ENCODE measurements around the gene DNAH17. TPM values are rescaled to one million over a fixed set of nuclear protein-coding genes. Genes with fewer than 3 reads are reported as not detected.
A peak's percentile ranks its signal among the peaks of the same experiment; 100 is the strongest.

DNAH17 gene
- total and polyA plus RNA-seq, 2 of the 13 experiments (the other 11 are each of a cell fraction or from before 2014, with no cell fraction given), result 0.86 to 1.6 TPM

DNA sequence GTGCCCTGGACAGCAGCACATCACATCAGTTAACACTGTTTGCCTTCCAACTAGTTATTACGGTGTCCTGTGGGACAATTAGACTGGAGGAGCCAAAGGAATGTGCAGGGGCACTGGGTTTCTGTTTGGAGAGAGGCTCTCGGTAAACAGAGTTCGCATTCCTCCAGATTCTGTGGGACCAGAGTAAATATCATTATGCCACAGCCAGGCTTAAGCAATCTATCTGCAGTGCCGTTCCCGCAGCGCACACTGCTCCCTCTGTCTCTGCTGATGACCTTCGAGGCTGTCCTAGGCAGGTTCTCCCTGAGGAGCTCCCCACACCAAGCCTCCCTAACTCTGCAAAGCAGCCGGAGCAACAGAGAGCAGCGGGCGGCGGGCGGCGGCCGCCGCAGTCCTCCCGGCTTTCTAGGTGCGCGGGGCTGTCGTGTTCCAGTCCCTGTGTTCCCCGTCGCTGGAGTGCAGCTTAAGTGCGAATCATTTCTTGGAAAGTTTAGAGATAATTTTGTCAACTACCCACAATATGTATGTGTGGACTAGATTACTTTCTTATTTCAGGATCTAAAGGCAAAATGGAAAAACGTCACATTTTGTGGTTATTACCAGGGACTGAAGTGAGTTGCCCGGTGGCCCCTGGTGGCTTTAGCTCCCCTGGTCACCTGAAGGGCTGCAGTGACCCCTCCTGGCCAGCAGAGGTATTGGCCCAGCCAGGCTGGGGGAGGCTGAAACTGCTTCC, 155.5 kb downstream of the DNAH17 start (continued):
- TF ChIP-seq AGO1 (IDR thresholded peaks at IDR 0.05; ENCODE audit: low read depth, low read length, poor library complexity, severe bottlenecking), result no peak
- no peak for TF ChIP-seq ZNF337 (CRISPR knock-in tag; IDR thresholded peaks at IDR 0.05; ENCODE audit: borderline replicate concordance, low read depth)
- peak; percentile 74; the same call in 1 of the 2 replicates for TF ChIP-seq ZNF607 (CRISPR knock-in tag; IDR thresholded peaks at IDR 0.05; ENCODE audit: borderline replicate concordance)
- 0 out of 2 replicates have a peak, but pooled peaks have one; percentile 21 for TF ChIP-seq ZNF616 (CRISPR knock-in tag; IDR thresholded peaks at IDR 0.05; ENCODE audit: low read depth)
- peak; percentile 41; the same call in 1 of the 2 replicates for TF ChIP-seq ZNF652 (CRISPR knock-in tag; IDR thresholded peaks at IDR 0.05; ENCODE audit: borderline replicate concordance, low read depth)
- TF ChIP-seq, protein P1, sequence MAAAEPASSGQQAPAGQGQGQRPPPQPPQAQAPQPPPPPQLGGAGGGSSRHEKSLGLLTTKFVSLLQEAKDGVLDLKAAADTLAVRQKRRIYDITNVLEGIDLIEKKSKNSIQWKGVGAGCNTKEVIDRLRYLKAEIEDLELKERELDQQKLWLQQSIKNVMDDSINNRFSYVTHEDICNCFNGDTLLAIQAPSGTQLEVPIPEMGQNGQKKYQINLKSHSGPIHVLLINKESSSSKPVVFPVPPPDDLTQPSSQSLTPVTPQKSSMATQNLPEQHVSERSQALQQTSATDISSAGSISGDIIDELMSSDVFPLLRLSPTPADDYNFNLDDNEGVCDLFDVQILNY (CRISPR knock-in tag; conservative IDR thresholded peaks at IDR 0.05), result no peak
- TF ChIP-seq, protein P2, sequence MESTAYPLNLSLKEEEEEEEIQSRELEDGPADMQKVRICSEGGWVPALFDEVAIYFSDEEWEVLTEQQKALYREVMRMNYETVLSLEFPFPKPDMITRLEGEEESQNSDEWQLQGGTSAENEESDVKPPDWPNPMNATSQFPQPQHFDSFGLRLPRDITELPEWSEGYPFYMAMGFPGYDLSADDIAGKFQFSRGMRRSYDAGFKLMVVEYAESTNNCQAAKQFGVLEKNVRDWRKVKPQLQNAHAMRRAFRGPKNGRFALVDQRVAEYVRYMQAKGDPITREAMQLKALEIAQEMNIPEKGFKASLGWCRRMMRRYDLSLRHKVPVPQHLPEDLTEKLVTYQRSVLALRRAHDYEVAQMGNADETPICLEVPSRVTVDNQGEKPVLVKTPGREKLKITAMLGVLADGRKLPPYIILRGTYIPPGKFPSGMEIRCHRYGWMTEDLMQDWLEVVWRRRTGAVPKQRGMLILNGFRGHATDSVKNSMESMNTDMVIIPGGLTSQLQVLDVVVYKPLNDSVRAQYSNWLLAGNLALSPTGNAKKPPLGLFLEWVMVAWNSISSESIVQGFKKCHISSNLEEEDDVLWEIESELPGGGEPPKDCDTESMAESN (CRISPR knock-in tag; conservative IDR thresholded peaks at IDR 0.05), result peak; percentile 97
- TF ChIP-seq NFKB2 (CRISPR knock-in tag; IDR thresholded peaks at IDR 0.05; ENCODE audit: borderline replicate concordance), result peak; percentile 48; the same call in 1 of the 2 replicates
- peak; percentile 58 for TF ChIP-seq ZFP36 (IDR thresholded peaks at IDR 0.05; ENCODE audit: borderline replicate concordance, low read depth, low read length, partially characterized antibody)
- peak; percentile 86 for TF ChIP-seq ZSCAN21 (CRISPR knock-in tag; IDR thresholded peaks at IDR 0.05; ENCODE audit: borderline replicate concordance)
- TF ChIP-seq, protein P3, sequence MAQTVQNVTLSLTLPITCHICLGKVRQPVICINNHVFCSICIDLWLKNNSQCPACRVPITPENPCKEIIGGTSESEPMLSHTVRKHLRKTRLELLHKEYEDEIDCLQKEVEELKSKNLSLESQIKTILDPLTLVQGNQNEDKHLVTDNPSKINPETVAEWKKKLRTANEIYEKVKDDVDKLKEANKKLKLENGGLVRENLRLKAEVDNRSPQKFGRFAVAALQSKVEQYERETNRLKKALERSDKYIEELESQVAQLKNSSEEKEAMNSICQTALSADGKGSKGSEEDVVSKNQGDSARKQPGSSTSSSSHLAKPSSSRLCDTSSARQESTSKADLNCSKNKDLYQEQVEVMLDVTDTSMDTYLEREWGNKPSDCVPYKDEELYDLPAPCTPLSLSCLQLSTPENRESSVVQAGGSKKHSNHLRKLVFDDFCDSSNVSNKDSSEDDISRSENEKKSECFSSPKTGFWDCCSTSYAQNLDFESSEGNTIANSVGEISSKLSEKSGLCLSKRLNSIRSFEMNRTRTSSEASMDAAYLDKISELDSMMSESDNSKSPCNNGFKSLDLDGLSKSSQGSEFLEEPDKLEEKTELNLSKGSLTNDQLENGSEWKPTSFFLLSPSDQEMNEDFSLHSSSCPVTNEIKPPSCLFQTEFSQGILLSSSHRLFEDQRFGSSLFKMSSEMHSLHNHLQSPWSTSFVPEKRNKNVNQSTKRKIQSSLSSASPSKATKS (CRISPR knock-in tag; IDR thresholded peaks at IDR 0.05), result peak; percentile 88; the same call in 1 of the 2 replicates
- TF ChIP-seq, protein P4, sequence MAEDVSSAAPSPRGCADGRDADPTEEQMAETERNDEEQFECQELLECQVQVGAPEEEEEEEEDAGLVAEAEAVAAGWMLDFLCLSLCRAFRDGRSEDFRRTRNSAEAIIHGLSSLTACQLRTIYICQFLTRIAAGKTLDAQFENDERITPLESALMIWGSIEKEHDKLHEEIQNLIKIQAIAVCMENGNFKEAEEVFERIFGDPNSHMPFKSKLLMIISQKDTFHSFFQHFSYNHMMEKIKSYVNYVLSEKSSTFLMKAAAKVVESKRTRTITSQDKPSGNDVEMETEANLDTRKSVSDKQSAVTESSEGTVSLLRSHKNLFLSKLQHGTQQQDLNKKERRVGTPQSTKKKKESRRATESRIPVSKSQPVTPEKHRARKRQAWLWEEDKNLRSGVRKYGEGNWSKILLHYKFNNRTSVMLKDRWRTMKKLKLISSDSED (CRISPR knock-in tag; IDR thresholded peaks at IDR 0.05), result no peak
- TF ChIP-seq ZNF430 (CRISPR knock-in tag; IDR thresholded peaks at IDR 0.05), result peak; percentile 90
- TF ChIP-seq ZNF496 (CRISPR knock-in tag; IDR thresholded peaks at IDR 0.05; ENCODE audit: insufficient replicate concordance), result no peak
- TF ChIP-seq ATM (IDR thresholded peaks at IDR 0.05; ENCODE audit: borderline replicate concordance), result peak; percentile 41; the same call in 1 of the 2 replicates
- TF ChIP-seq, protein P5, sequence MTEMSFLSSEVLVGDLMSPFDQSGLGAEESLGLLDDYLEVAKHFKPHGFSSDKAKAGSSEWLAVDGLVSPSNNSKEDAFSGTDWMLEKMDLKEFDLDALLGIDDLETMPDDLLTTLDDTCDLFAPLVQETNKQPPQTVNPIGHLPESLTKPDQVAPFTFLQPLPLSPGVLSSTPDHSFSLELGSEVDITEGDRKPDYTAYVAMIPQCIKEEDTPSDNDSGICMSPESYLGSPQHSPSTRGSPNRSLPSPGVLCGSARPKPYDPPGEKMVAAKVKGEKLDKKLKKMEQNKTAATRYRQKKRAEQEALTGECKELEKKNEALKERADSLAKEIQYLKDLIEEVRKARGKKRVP (CRISPR knock-in tag; IDR thresholded peaks at IDR 0.05), result peak in 1 of 2 experiments; percentile 78; a peak in 2 of 4 replicates
- TF ChIP-seq RFX5 (IDR thresholded peaks at IDR 0.05; ENCODE audit: low read depth, low read length), result no peak
- TF ChIP-seq FOXM1 (CRISPR knock-in tag; IDR thresholded peaks at IDR 0.05), result no peak
- TF ChIP-seq, protein P6, sequence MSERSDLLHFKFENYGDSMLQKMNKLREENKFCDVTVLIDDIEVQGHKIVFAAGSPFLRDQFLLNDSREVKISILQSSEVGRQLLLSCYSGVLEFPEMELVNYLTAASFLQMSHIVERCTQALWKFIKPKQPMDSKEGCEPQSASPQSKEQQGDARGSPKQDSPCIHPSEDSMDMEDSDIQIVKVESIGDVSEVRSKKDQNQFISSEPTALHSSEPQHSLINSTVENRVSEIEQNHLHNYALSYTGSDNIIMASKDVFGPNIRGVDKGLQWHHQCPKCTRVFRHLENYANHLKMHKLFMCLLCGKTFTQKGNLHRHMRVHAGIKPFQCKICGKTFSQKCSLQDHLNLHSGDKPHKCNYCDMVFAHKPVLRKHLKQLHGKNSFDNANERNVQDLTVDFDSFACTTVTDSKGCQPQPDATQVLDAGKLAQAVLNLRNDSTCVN (CRISPR knock-in tag; IDR thresholded peaks at IDR 0.05; ENCODE audit: borderline replicate concordance), result peak; percentile 76; the same call in 1 of the 2 replicates

All from HepG2 (cell line).